ENCODE measurements around the gene INPP5A.
"Not testable (repeated sequence)": the region's sequence is repeated elsewhere in the genome, so short reads cannot be mapped to it uniquely, and the experiment has no call there.

Gene INPP5A

GRCh38 chr10:132550366-132551092, 12.9 kb downstream of the INPP5A start:
- in situ Hi-C loops (cut with MboI; ENCODE audit: low sequenced_read_pairs, unreplicated experiment): no loop called here
- DNase-seq (ENCODE audit: low spot score): peak; percentile 19

GRCh38 chr10:132551093-132551807, 13.7 kb downstream of the INPP5A start:
- TF ChIP-seq, protein P1, sequence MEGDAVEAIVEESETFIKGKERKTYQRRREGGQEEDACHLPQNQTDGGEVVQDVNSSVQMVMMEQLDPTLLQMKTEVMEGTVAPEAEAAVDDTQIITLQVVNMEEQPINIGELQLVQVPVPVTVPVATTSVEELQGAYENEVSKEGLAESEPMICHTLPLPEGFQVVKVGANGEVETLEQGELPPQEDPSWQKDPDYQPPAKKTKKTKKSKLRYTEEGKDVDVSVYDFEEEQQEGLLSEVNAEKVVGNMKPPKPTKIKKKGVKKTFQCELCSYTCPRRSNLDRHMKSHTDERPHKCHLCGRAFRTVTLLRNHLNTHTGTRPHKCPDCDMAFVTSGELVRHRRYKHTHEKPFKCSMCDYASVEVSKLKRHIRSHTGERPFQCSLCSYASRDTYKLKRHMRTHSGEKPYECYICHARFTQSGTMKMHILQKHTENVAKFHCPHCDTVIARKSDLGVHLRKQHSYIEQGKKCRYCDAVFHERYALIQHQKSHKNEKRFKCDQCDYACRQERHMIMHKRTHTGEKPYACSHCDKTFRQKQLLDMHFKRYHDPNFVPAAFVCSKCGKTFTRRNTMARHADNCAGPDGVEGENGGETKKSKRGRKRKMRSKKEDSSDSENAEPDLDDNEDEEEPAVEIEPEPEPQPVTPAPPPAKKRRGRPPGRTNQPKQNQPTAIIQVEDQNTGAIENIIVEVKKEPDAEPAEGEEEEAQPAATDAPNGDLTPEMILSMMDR (IDR thresholded peaks at IDR 0.05; ENCODE audit: borderline replicate concordance, control extremely low read depth, extremely low read depth, insufficient read depth, missing control alignments): no peak
- DNase-seq (ENCODE audit: low spot score): peak; percentile 76
- in situ Hi-C loops (cut with MboI; ENCODE audit: low sequenced_read_pairs, unreplicated experiment): no loop called here

More at GRCh38 chr10:132550366-132551092, 12.9 kb downstream of the INPP5A start:
- TF ChIP-seq, protein P1 (IDR thresholded peaks at IDR 0.05; ENCODE audit: borderline replicate concordance, control extremely low read depth, extremely low read depth, insufficient read depth, missing control alignments): no peak

DNA sequence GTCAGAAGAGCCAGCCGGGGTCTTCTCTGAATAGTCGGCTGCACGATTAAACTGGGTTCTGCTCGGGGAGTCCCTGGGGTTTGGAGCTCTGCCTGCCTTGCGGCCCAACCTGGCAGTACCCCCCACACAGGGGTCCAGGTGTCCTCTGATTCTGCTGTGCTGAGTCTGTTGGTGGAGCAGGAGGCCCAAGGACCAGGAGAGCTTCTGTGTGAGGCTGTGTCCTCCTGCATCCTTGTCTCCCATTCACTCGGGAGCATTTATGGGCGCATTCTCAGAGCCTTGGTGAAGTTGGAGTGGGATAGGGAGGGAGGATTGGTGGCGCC, 14.2 kb downstream of the INPP5A start:
- no peak for DNase-seq (ENCODE audit: low spot score)
- TF ChIP-seq, protein P1 (IDR thresholded peaks at IDR 0.05; ENCODE audit: borderline replicate concordance, control extremely low read depth, extremely low read depth, insufficient read depth, missing control alignments): no peak
- in situ Hi-C loops (cut with MboI; ENCODE audit: low sequenced_read_pairs, unreplicated experiment): no loop called here

DNA sequence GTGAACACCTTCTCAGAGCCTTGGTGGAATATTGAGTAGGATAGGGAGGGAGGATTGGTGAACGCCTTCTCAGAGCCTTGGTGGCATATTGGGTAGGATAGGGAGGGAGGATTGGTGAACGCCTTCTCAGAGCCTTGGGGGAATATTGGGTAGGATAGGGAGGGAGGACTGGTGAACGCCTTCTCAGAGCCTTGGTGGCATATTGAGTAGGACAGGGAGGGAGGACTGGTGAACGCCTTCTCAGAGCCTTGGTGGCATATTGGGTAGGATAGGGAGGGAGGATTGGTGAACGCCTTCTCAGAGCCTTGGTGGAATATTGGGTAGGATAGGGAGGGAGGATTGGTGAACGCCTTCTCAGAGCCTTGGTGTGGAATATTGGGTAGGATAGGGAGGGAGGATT, 15.0 kb downstream of the INPP5A start:
- DNase-seq (ENCODE audit: low spot score): not testable (repeated sequence)

GRCh38 chr10:132553568-132553967, 16.0 kb downstream of the INPP5A start:
- DNase-seq (ENCODE audit: low spot score); in situ Hi-C loops (cut with MboI; ENCODE audit: low sequenced_read_pairs, unreplicated experiment): not testable (repeated sequence)

More for the DNA sequence above, 15.0 kb downstream of the INPP5A start:
- in situ Hi-C loops (cut with MboI; ENCODE audit: low sequenced_read_pairs, unreplicated experiment): not testable (repeated sequence)

DNA sequence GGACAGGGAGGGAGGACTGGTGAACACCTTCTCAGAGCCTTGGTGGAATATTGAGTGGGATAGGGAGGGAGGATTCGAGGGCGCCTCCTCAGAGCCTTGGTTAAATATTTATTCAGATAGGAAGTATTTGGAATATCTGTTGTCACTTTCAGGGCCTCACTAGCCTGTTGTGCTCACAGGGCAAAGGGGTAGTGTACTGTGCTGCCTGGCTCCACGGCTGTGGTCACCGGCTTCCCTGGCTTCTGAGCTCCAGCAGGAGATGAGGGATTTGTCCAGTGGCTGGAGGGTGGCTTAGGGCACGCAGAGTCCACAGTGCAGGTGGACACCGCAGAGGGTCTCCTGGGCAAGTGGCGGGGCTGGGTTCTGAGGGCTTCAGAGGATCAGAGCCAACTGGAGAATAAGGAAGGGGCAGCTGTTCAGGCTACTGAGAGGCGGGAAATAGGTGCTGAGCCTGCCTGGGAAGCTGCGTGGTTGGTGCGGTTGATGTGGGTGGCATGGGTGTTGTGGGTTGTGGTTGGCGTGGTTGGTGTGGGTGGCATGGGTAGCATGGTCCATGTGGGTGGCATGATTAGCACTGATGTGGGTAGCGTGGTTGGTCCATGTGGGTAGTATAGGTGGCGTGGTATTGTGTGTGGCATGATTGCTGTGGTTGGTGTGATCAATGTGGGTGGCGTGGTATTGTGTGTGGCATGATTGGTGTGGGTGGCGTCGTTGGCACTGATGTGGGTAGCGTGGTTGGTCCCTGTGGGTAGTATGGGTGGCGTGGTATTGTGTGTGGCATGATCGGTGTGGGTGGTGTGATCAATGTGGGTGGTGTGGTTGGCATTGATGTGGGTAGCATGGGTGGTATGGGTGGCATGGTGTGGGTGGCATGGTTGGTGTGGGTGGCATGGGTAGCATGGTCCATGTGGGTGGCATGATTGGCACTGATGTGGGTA, 16.7 kb downstream of the INPP5A start:
- DNase-seq (ENCODE audit: low spot score): peak; percentile 17
- TF ChIP-seq, protein P1 (IDR thresholded peaks at IDR 0.05; ENCODE audit: borderline replicate concordance, control extremely low read depth, extremely low read depth, insufficient read depth, missing control alignments): no peak
- in situ Hi-C loops (cut with MboI; ENCODE audit: low sequenced_read_pairs, unreplicated experiment): no loop called here

DNA sequence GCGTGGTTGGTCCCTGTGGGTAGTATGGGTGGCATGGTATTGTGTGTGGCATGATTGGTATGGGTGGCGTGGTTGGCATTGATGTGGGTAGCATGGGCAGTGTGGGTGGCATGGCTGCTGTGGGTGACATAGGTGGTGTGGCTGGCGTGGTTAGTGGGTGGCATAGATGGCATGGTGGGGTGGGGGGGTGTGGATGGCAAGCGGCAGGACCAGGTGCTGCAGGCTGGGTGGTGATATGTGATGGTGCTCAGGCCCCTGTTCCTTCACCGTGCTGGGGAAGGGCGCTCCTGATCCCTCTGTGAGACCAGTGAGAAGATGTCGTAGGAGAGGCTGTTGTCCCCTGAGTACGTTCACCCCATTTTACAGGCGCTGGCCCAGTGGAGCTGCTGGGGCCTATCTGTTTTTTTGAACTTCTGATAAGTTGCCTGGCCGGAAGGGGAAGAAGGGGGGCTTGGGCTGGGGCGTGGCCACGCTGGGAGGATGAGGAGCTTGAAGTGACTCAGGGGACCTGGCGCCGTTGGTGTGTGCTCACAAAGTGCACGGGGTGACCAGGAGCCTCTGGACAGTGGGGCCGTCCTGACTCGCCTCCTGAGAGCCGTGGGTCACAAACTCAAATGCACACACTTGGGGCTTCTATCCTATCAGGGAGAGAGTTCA, 17.5 kb downstream of the INPP5A start:
- TF ChIP-seq, protein P1 (IDR thresholded peaks at IDR 0.05; ENCODE audit: borderline replicate concordance, control extremely low read depth, extremely low read depth, insufficient read depth, missing control alignments): no peak
- peak; percentile 64 for DNase-seq (ENCODE audit: low spot score)
- in situ Hi-C loops (cut with MboI; ENCODE audit: low sequenced_read_pairs, unreplicated experiment): no loop called here

Measured in GM13976 (cell line).